Neural cell (in vitro differentiated cells): ENCODE data around the gene LDLRAD4.

Experiments used
- EP300 ChIP-seq: fragments of 450-650 bp; conservative IDR thresholded peaks from 2 replicates; pipeline ENCODE4 v1.6.1; 2014; ENCODE audit warnings: antibody characterized with exemption, mild to moderate bottlenecking, moderate library complexity; ENCODE audit not compliant: poor library complexity, severe bottlenecking
- EZH2 ChIP-seq: fragments of 200-600, 300-800 bp; shearing (Covaris generic), sonication (generic); IDR thresholded peaks from 2 replicates; pipeline ENCODE4 v1.6.1; 2014; ENCODE audit warnings: antibody characterized with exemption, low read length, borderline replicate concordance, mild to moderate bottlenecking; ENCODE audit not compliant: insufficient read depth, poor library complexity, severe bottlenecking
- POLR2AphosphoS5 ChIP-seq: IDR thresholded peaks from 2 replicates; pipeline ENCODE4 v1.6.1; 2012
- RAD21 ChIP-seq: fragments of 450-650 bp; conservative IDR thresholded peaks from 2 replicates; pipeline ENCODE4 v1.6.1; 2014; ENCODE audit warnings: antibody characterized with exemption, mild to moderate bottlenecking, moderate library complexity
- TAF1 ChIP-seq: IDR thresholded peaks from 2 replicates; pipeline ENCODE4 v1.6.1; 2012; ENCODE audit warnings: low read depth
- TF ChIP-seq, protein P1 (sequence below): fragments of 450-650 bp; IDR thresholded peaks from 2 replicates; pipeline ENCODE4 v1.5.1; 2014; ENCODE audit warnings: antibody characterized with exemption, mild to moderate bottlenecking, moderate library complexity; ENCODE audit not compliant: poor library complexity, severe bottlenecking
- TF ChIP-seq, protein P2 (sequence below): IDR thresholded peaks from 2 replicates; pipeline ENCODE4 v1.6.1; 2012; ENCODE audit warnings: borderline replicate concordance

DNA sequence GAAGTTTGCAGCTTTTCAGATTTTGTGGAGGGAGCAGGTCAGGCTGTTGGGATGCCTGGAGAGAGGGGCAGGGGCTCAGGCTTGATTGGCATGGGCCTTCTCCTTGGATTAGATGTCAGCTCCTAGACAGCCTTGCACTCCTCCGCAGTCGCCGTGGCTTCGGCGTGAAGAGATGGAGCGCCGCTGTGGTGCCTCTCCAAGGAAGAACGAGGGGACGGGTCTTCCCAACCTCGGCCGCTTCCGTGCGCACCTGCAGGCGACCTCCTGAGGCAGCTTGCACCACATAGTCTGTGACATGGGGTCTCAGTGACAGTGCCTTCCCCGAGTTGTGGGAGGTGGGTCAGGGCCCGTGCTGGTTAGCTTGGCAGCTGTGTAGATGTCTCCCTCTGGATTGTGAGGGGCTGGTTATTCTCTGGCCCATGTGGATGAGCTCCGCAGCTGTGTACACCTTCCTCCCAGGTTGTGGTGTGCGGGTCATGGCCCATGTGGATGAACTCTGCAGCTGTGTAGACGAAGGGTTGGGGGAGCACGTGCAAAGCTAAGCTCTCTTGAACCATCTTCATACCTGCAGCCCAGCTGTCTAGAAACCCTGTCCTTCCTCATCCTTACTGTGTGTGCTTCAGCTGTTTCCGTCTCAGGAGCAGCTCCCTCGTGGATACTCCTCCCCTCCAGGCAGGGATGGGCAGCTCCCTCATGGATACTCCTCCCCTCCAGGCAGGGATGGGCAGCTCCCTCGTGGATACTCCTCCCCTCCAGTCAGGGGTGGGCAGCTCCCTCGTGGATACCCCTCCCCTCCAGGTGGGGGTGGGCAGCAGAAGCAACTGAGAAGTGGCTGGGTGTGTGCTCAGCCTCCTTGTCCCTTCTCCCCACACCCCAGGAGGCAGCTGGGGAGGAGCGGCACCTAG, 170.3 kb downstream of the LDLRAD4 start:
- TF ChIP-seq, protein P1, sequence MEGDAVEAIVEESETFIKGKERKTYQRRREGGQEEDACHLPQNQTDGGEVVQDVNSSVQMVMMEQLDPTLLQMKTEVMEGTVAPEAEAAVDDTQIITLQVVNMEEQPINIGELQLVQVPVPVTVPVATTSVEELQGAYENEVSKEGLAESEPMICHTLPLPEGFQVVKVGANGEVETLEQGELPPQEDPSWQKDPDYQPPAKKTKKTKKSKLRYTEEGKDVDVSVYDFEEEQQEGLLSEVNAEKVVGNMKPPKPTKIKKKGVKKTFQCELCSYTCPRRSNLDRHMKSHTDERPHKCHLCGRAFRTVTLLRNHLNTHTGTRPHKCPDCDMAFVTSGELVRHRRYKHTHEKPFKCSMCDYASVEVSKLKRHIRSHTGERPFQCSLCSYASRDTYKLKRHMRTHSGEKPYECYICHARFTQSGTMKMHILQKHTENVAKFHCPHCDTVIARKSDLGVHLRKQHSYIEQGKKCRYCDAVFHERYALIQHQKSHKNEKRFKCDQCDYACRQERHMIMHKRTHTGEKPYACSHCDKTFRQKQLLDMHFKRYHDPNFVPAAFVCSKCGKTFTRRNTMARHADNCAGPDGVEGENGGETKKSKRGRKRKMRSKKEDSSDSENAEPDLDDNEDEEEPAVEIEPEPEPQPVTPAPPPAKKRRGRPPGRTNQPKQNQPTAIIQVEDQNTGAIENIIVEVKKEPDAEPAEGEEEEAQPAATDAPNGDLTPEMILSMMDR: no peak
- TF ChIP-seq POLR2AphosphoS5: no peak
- TF ChIP-seq RAD21: no peak
- no peak for TF ChIP-seq EZH2
- TF ChIP-seq, protein P2, sequence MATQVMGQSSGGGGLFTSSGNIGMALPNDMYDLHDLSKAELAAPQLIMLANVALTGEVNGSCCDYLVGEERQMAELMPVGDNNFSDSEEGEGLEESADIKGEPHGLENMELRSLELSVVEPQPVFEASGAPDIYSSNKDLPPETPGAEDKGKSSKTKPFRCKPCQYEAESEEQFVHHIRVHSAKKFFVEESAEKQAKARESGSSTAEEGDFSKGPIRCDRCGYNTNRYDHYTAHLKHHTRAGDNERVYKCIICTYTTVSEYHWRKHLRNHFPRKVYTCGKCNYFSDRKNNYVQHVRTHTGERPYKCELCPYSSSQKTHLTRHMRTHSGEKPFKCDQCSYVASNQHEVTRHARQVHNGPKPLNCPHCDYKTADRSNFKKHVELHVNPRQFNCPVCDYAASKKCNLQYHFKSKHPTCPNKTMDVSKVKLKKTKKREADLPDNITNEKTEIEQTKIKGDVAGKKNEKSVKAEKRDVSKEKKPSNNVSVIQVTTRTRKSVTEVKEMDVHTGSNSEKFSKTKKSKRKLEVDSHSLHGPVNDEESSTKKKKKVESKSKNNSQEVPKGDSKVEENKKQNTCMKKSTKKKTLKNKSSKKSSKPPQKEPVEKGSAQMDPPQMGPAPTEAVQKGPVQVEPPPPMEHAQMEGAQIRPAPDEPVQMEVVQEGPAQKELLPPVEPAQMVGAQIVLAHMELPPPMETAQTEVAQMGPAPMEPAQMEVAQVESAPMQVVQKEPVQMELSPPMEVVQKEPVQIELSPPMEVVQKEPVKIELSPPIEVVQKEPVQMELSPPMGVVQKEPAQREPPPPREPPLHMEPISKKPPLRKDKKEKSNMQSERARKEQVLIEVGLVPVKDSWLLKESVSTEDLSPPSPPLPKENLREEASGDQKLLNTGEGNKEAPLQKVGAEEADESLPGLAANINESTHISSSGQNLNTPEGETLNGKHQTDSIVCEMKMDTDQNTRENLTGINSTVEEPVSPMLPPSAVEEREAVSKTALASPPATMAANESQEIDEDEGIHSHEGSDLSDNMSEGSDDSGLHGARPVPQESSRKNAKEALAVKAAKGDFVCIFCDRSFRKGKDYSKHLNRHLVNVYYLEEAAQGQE: no peak
- TF ChIP-seq EP300: no peak
- TF ChIP-seq TAF1: no peak
